Fibroblast of mammary gland (primary cell): ENCODE data around the gene LCE3B.
A peak's percentile ranks its signal among the peaks of the same experiment; 100 is the strongest.
"Not testable (repeated sequence)": the region's sequence is repeated elsewhere in the genome, so short reads cannot be mapped to it uniquely, and the experiment has no call there.

Experiments
- DNase-seq: peaks from one replicate; pipeline ENCODE4 v3.0.0-alpha.2; 2010; ENCODE audit warnings: low read depth
- H3K4me3 ChIP-seq: 2 replicates; pipeline ENCODE4 v1.5.1; 2011; ENCODE audit warnings: low read depth, mild to moderate bottlenecking, low read length, moderate library complexity; ENCODE audit not compliant: control insufficient read depth
- CTCF ChIP-seq: conservative IDR thresholded peaks from 2 replicates; pipeline ENCODE4 v1.5.1; 2011; ENCODE audit warnings: low read depth, low read length, inconsistent platforms; ENCODE audit not compliant: control insufficient read depth, insufficient read depth

The LCE3B gene

DNA sequence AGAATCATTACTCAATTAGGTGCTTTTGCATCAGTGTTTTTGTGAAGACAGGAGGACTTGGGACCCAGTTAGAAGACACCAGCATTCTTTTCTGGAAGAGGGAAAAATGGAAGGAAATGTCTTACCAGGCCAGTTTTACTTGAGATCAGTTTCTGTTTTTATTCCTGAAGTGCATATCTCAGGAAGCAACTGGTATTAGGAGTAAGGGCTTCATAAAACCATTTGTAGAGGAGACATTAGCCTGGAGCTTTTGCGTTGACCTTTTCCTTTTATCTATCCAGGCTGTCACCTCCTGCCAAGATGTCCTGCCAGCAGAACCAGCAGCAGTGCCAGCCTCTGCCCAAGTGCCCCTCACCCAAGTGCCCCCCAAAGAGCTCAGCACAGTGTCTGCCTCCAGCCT is at the start of gene LCE3B:
LCE3B (plus strand) TSS at position 301 of the 400 bp plus-strand sequence; CDS start at position 301, 0 bp downstream.
- no peak for DNase-seq
- H3K4me3 ChIP-seq: no peak within 1 kb of the TSS
- no peak for TF ChIP-seq CTCF

GRCh38 chr1:152565115-152565514 is 48.5 kb upstream of the LCE3B start:
- DNase-seq: no peak
- TF ChIP-seq CTCF: no peak
- H3K4me3 ChIP-seq: no peak overlapping the region

- no peak for DNase-seq
- H3K4me3 ChIP-seq: no peak overlapping the region
- no peak for TF ChIP-seq CTCF
Observed at GRCh38 chr1:152565535-152566215, 47.9 kb upstream of the LCE3B start.

GRCh38 chr1:152566681-152567080 is 46.9 kb upstream of the LCE3B start, which contains the start of gene LCE3E:
LCE3E (minus strand) TSS chr1:152566780; CDS start chr1:152566208, 572 bp downstream.
- no peak for DNase-seq
- H3K4me3 ChIP-seq: no peak within 1 kb of the TSS
- TF ChIP-seq CTCF: no peak

DNA sequence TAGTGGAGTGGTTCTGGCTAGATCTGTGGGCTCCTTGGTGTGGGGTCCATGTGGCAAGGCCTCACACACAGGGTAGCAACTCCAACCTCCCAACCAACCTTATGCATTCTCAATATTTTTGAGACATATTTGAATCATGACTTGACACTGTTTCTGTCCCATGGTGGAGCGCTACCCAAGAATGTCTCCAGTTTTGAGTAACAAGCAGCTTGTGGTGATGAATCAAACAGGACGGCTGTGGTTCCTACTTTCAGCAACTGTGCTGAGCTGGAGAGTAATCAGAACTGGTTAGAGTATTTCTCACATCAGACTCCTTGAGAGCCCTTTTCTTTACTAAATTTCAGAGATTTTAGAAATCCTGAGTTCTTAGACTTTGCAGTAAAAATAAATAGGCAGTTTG is 36.4 kb upstream of the LCE3B start:
- H3K4me3 ChIP-seq: no peak overlapping the region
- DNase-seq: peak; percentile 7
- TF ChIP-seq CTCF: no peak

DNA sequence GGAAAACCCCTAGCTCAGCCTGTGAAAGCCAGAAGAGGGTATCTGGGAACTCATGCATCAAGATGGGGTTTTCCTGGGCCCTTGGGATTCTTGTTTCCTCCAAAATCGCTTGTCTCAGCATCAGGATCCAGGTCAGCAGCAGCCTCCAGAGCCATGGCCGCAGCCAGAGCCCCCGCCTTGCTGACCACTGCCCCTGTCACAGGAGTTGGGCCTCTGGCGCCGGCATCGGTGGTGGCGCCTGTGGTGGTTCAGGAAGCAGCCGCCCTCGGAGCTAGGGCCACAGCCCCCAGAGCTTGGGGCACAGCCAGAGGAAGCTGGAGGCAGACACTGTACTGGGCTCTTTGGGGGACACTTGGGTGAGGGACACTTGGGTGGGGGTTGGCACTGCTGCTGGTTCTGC is 34.1 kb upstream of the LCE3B start:
- H3K4me3 ChIP-seq, DNase-seq: not testable (repeated sequence)

DNA sequence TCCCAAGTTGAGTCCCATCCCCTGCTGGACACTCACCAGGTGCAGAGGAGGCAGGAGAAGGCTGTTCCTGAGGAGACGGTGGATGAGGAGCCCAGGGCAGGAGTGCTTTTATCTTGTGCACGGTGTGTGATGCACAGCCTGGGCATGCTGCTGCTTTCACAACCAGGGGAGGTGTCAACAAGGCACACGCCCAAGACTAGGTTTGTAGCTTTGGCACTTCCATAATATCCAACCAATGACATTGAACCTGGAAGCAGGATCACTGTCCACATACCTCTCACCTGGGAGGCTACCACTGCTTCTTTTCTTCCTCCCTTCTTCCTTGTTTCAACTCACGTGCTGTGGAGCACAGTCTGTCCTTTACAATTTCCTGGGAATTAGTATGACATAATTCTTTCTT is 33.2 kb upstream of the LCE3B start, which contains the start of gene LCE3D:
LCE3D (minus strand) TSS at position 84 of the 400 bp plus-strand sequence. CDS start 580 bp downstream, outside the sequence.
- DNase-seq: no peak
- H3K4me3 ChIP-seq: no peak within 1 kb of the TSS
- TF ChIP-seq CTCF: no peak
